Adipocyte (in vitro differentiated cells): Measurements from ENCODE around the gene CDK14.

Experiments used
- DNase-seq: peaks from one replicate; pipeline ENCODE4 v3.0.0-alpha.2; 2015; ENCODE audit warnings: low read depth
- H3K27me3 ChIP-seq: replicated peaks from 2 replicates; pipeline ENCODE4 v1.7.0; 2013; ENCODE audit warnings: mild to moderate bottlenecking, low read length, moderate library complexity; ENCODE audit not compliant: control insufficient read depth, insufficient read depth
- H3K36me3 ChIP-seq: 2 replicates; pipeline ENCODE4 v1.7.0; 2013; ENCODE audit warnings: low read length, mild to moderate bottlenecking, moderate library complexity; ENCODE audit not compliant: control insufficient read depth, insufficient read depth, severe bottlenecking
- H3K4me1 ChIP-seq: 2 replicates; pipeline ENCODE4 v1.7.0; 2013; ENCODE audit warnings: mild to moderate bottlenecking, low read length, moderate library complexity; ENCODE audit not compliant: control insufficient read depth, insufficient read depth
- H3K4me3 ChIP-seq: 2 replicates; pipeline ENCODE4 v1.7.0; 2013; ENCODE audit warnings: mild to moderate bottlenecking, low read length, moderate library complexity
- H3K9ac ChIP-seq: 2 replicates; pipeline ENCODE4 v1.7.0; 2013; ENCODE audit warnings: mild to moderate bottlenecking, low read length, moderate library complexity
- H3K9me3 ChIP-seq: 2 replicates; pipeline ENCODE4 v1.7.0; 2013; ENCODE audit warnings: mild to moderate bottlenecking, low read length, moderate library complexity; ENCODE audit not compliant: control insufficient read depth

The CDK14 gene

DNA sequence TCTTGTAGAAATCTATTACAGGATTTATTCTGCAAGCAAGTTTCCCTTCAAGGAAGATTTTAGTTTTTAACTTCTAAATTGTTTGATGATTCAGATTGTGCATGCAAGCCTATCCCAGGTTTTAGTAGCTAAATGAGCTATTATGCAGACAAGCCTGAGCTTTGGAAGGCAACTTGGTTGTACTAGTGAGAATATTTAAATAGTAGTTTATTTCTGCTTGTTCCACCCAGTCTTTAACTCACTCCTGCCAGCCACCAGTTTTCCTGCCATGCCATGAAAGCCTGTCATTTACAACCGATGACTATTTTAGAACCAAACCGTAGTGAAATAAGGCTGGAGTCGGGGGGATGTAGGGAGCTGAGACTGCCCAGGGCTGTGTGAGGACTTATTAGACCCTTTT, 343.5 kb downstream of the CDK14 start:
- Histone ChIP-seq H3K4me1 (peaks cover 23% of the 10 kb centered on the region), H3K9ac (no peak overlapping the region), H3K9me3 (peaks cover 5% of the 10 kb centered on the region), H3K4me3 (no peak overlapping the region), H3K36me3 (no peaks in the 10 kb centered on the region), H3K27me3 (no peaks in the 10 kb centered on the region)
- DNase-seq, result no peak

- no peak overlapping the region for H3K9ac ChIP-seq
- no peaks in the 10 kb centered on the region for H3K36me3 ChIP-seq
- peaks cover 39% of the 10 kb centered on the region for H3K4me1 ChIP-seq
- no peaks in the 10 kb centered on the region for H3K27me3 ChIP-seq
- DNase-seq, result no peak
- no peaks in the 10 kb centered on the region for H3K9me3 ChIP-seq
- H3K4me3 ChIP-seq, result no peak overlapping the region
These were observed 347.9 kb downstream of the CDK14 start for GRCh38 chr7:90944021-90944420.

GRCh38 chr7:90945104-90945787, 349.1 kb downstream of the CDK14 start:
- Histone ChIP-seq H3K4me1 (peaks cover 35% of the 10 kb centered on the region), H3K27me3 (no peaks in the 10 kb centered on the region), H3K4me3 (peak overlapping the region; percentile 72), H3K9me3 (no peaks in the 10 kb centered on the region), H3K9ac (peak overlapping the region; percentile 54), H3K36me3 (no peaks in the 10 kb centered on the region)
- DNase-seq, result peak; percentile 78

- Histone ChIP-seq H3K4me3 (no peak overlapping the region), H3K36me3 (no peaks in the 10 kb centered on the region), H3K9ac (no peak overlapping the region), H3K4me1 (peaks cover 31% of the 10 kb centered on the region), H3K9me3 (no peaks in the 10 kb centered on the region), H3K27me3 (no peaks in the 10 kb centered on the region)
- DNase-seq, result no peak
These were observed 350.8 kb downstream of the CDK14 start for GRCh38 chr7:90946730-90947501.

DNA sequence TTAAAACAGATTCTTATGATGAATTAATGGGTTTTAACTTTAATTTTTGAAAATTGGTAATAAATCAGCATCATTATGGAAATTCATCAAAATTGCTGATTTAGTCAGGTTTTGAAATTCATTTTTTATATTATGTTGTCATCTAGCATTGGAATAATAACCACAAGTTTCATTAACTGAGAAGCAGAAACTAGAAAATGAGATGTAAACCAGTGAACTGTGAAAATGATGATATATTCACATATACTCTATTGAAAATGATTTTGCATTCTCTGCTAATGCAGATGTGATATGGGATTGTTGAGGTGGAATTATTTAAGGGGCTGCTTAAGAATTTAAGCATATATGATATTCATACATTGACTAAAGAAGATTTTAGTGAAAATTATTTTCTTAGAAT, 352.0 kb downstream of the CDK14 start:
- Histone ChIP-seq H3K36me3 (no peaks in the 10 kb centered on the region), H3K27me3 (no peaks in the 10 kb centered on the region), H3K4me1 (peaks cover 19% of the 10 kb centered on the region), H3K9me3 (no peaks in the 10 kb centered on the region), H3K9ac (no peak overlapping the region), H3K4me3 (no peak overlapping the region)
- DNase-seq, result no peak

GRCh38 chr7:90951229-90951628, 355.1 kb downstream of the CDK14 start:
- peaks cover under 1% of the 10 kb centered on the region for H3K4me1 ChIP-seq
- no peaks in the 10 kb centered on the region for H3K36me3 ChIP-seq
- H3K27me3 ChIP-seq, result no peaks in the 10 kb centered on the region
- DNase-seq, result no peak
- H3K9me3 ChIP-seq, result no peaks in the 10 kb centered on the region
- H3K4me3 ChIP-seq, result no peak overlapping the region
- no peak overlapping the region for H3K9ac ChIP-seq

- Histone ChIP-seq H3K27me3 (no peaks in the 10 kb centered on the region), H3K36me3 (no peaks in the 10 kb centered on the region), H3K4me1 (no peaks in the 10 kb centered on the region), H3K4me3 (no peak overlapping the region), H3K9ac (no peak overlapping the region), H3K9me3 (no peaks in the 10 kb centered on the region)
- no peak for DNase-seq
These were observed 356.1 kb downstream of the CDK14 start for GRCh38 chr7:90951986-90952954.

GRCh38 chr7:90955641-90956207, 359.6 kb downstream of the CDK14 start:
- Histone ChIP-seq H3K4me3 (no peak overlapping the region), H3K9ac (no peak overlapping the region), H3K4me1 (peaks cover 25% of the 10 kb centered on the region), H3K36me3 (no peaks in the 10 kb centered on the region), H3K9me3 (no peaks in the 10 kb centered on the region), H3K27me3 (no peaks in the 10 kb centered on the region)
- DNase-seq, result no peak

GRCh38 chr7:90957883-90958282, 361.8 kb downstream of the CDK14 start:
- no peak for DNase-seq
- Histone ChIP-seq H3K4me3 (peak overlapping the region; percentile 56), H3K4me1 (peaks cover 30% of the 10 kb centered on the region), H3K36me3 (no peaks in the 10 kb centered on the region), H3K27me3 (no peaks in the 10 kb centered on the region), H3K9ac (peak overlapping the region; percentile 27), H3K9me3 (no peaks in the 10 kb centered on the region)

GRCh38 chr7:90958647-90959046, 362.5 kb downstream of the CDK14 start:
- DNase-seq, result peak; percentile 78
- Histone ChIP-seq H3K4me1 (peaks cover 30% of the 10 kb centered on the region), H3K4me3 (peak overlapping the region; percentile 56), H3K9ac (peak overlapping the region; percentile 27), H3K9me3 (no peaks in the 10 kb centered on the region), H3K27me3 (no peaks in the 10 kb centered on the region), H3K36me3 (no peaks in the 10 kb centered on the region)
